Suprapubic skin (tissue), 4 donors: ENCODE data around the gene PNKP. TPM values are rescaled to one million over a fixed set of nuclear protein-coding genes. Genes with fewer than 3 reads are reported as not detected.

Source experiments
- DNase-seq, 2 donors: peaks; one replicate each; pipeline ENCODE4 v3.0.0-alpha.2; 2019; ENCODE audit warnings: low spot score in 2 of 2
- H3K27ac ChIP-seq: fragments of 200-600 bp; sonication (generic); one replicate; pipeline ENCODE4 v1.5.1; 2019
- H3K27me3 ChIP-seq: fragments of 200-600 bp; sonication (generic); one replicate; pipeline ENCODE4 v1.5.1; 2019
- H3K36me3 ChIP-seq: fragments of 200-600 bp; sonication (generic); one replicate; pipeline ENCODE4 v1.5.1; 2019
- H3K4me1 ChIP-seq: fragments of 200-600 bp; sonication (generic); one replicate; pipeline ENCODE4 v1.5.1; 2019
- H3K4me3 ChIP-seq: fragments of 200-600 bp; sonication (generic); one replicate; pipeline ENCODE4 v1.5.1; 2019; ENCODE audit warnings: mild to moderate bottlenecking
- H3K9me3 ChIP-seq: fragments of 200-600 bp; sonication (generic); one replicate; pipeline ENCODE4 v1.5.1; 2019
- EP300 ChIP-seq: sonication (generic); formaldehyde crosslinking; IDR thresholded peaks from one replicate; pipeline ENCODE4 v1.6.1; 2017; ENCODE audit warnings: antibody characterized with exemption
- POLR2A ChIP-seq, 2 donors: fragments of 450-650 bp; IDR thresholded peaks; one replicate each; pipeline ENCODE4 v1.6.1; 2017; ENCODE audit warnings: antibody characterized with exemption in 2 of 2, mild to moderate bottlenecking in 2 of 2, moderate library complexity in 2 of 2
- POLR2AphosphoS5 ChIP-seq, 3 donors: sonication (generic); formaldehyde crosslinking; IDR thresholded peaks; one replicate each; pipeline ENCODE4 v1.6.1; 2017; ENCODE audit warnings: antibody characterized with exemption in 3 of 3
- WGBS: methylation state at CpG from one replicate; pipeline ENCODE4 v1.1.5; 2018; 5-methylcytosine and 5-hydroxymethylcytosine counted together
- total RNA-seq, 4 donors: library from RNA; depleted of rRNA; stranded (reverse); fragments of >200 nt; gene quantifications; one replicate each; pipeline ENCODE4 v1.1.0, GENCODE V29; 2016
- TF ChIP-seq, protein P1 (sequence below), 2 donors: fragments of 200-600 bp in 1 of 2; fragments of 450-650 bp in 1 of 2; sonication (generic) in 1 of 2; IDR thresholded peaks; one replicate each; pipeline ENCODE4 v1.5.1; 2016 to 2019; ENCODE audit warnings: antibody characterized with exemption in 2 of 2, mild to moderate bottlenecking in 1 of 2, moderate library complexity in 1 of 2

Gene PNKP
- total RNA-seq, 4 donors from 2014 or later: 26.0 to 53.3 (median 40.5) TPM

- Histone ChIP-seq H3K9me3 (no peaks in the 10 kb centered on the region), H3K4me3 (peak overlapping the region; percentile 49), H3K36me3 (peaks cover 15% of the 10 kb centered on the region), H3K27ac (no peak overlapping the region), H3K27me3 (no peaks in the 10 kb centered on the region), H3K4me1 (peaks cover 23% of the 10 kb centered on the region)
- TF ChIP-seq POLR2AphosphoS5 (IDR thresholded peaks at IDR 0.05) (peak in 2 of 3 donors; percentile 60 to 85), EP300 (no peak), POLR2A (IDR thresholded peaks at IDR 0.05) (no peak)
- TF ChIP-seq, protein P1, sequence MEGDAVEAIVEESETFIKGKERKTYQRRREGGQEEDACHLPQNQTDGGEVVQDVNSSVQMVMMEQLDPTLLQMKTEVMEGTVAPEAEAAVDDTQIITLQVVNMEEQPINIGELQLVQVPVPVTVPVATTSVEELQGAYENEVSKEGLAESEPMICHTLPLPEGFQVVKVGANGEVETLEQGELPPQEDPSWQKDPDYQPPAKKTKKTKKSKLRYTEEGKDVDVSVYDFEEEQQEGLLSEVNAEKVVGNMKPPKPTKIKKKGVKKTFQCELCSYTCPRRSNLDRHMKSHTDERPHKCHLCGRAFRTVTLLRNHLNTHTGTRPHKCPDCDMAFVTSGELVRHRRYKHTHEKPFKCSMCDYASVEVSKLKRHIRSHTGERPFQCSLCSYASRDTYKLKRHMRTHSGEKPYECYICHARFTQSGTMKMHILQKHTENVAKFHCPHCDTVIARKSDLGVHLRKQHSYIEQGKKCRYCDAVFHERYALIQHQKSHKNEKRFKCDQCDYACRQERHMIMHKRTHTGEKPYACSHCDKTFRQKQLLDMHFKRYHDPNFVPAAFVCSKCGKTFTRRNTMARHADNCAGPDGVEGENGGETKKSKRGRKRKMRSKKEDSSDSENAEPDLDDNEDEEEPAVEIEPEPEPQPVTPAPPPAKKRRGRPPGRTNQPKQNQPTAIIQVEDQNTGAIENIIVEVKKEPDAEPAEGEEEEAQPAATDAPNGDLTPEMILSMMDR (IDR thresholded peaks at IDR 0.05): peak; percentile 52 to 94
- WGBS: 36% methylated on average over 36 of the region's 71 CpGs
- DNase-seq: peak in 1 of 2 donors; percentile 84
Observed at GRCh38 chr19:49889687-49890348, 22.4 kb upstream of the PNKP start.

GRCh38 chr19:49889038-49889686 lies 21.8 kb upstream of the PNKP start:
- Histone ChIP-seq H3K27ac (no peak overlapping the region), H3K27me3 (no peaks in the 10 kb centered on the region), H3K36me3 (peaks cover 22% of the 10 kb centered on the region), H3K9me3 (no peaks in the 10 kb centered on the region), H3K4me1 (peaks cover 23% of the 10 kb centered on the region), H3K4me3 (no peak overlapping the region)
- no peak for TF ChIP-seq POLR2AphosphoS5 (IDR thresholded peaks at IDR 0.05)
- TF ChIP-seq, protein P1 (IDR thresholded peaks at IDR 0.05): no peak
- no peak for TF ChIP-seq EP300
- no peak for TF ChIP-seq POLR2A (IDR thresholded peaks at IDR 0.05)
- WGBS: 97% methylated on average over 14 of the region's 23 CpGs
- DNase-seq: peak in 1 of 2 donors; percentile 64

- no peak for DNase-seq
- peaks cover 23% of the 10 kb centered on the region for H3K4me1 ChIP-seq
- H3K36me3 ChIP-seq: peaks cover 29% of the 10 kb centered on the region
- no peaks in the 10 kb centered on the region for H3K27me3 ChIP-seq
- no peak for TF ChIP-seq POLR2A (IDR thresholded peaks at IDR 0.05)
- TF ChIP-seq, protein P1 (IDR thresholded peaks at IDR 0.05): no peak
- TF ChIP-seq EP300: no peak
- TF ChIP-seq POLR2AphosphoS5 (IDR thresholded peaks at IDR 0.05): no peak
- no peak overlapping the region for H3K27ac ChIP-seq
- no peaks in the 10 kb centered on the region for H3K9me3 ChIP-seq
- 75% methylated on average over 18 of the region's 18 CpGs for WGBS
- no peak overlapping the region for H3K4me3 ChIP-seq
Observed at GRCh38 chr19:49888510-49888824, 21.1 kb upstream of the PNKP start.

- TF ChIP-seq EP300: no peak
- TF ChIP-seq, protein P1 (IDR thresholded peaks at IDR 0.05): no peak
- TF ChIP-seq POLR2AphosphoS5 (IDR thresholded peaks at IDR 0.05): no peak
- TF ChIP-seq POLR2A (IDR thresholded peaks at IDR 0.05): no peak
- H3K27ac ChIP-seq: no peak overlapping the region
- H3K4me1 ChIP-seq: peaks cover 23% of the 10 kb centered on the region
- 83% methylated on average over 33 of the region's 54 CpGs for WGBS
- H3K9me3 ChIP-seq: no peaks in the 10 kb centered on the region
- peaks cover 34% of the 10 kb centered on the region for H3K36me3 ChIP-seq
- no peak overlapping the region for H3K4me3 ChIP-seq
- no peak for DNase-seq
- no peaks in the 10 kb centered on the region for H3K27me3 ChIP-seq
Observed at GRCh38 chr19:49887665-49888509, 20.5 kb upstream of the PNKP start.
